ENCODE data around the gene GOLIM4.
"Not testable (repeated sequence)": the region's sequence is repeated elsewhere in the genome, so short reads cannot be mapped to it uniquely, and the experiment has no call there.

Gene GOLIM4

GRCh38 chr3:168044049-168044448 lies 51.7 kb downstream of the GOLIM4 start:
- DNase-seq, result no peak

- DNase-seq, result peak; percentile 54
These were observed 55.0 kb downstream of the GOLIM4 start for GRCh38 chr3:168040607-168041208.

- no peak for DNase-seq
These were observed 58.7 kb downstream of the GOLIM4 start for GRCh38 chr3:168037020-168037419.

- DNase-seq, result no peak
These were observed 59.1 kb downstream of the GOLIM4 start for GRCh38 chr3:168036619-168037018.

- DNase-seq, result peak; percentile 58
These were observed 61.4 kb downstream of the GOLIM4 start for GRCh38 chr3:168034152-168034928.

GRCh38 chr3:168030577-168030976 lies 65.1 kb downstream of the GOLIM4 start:
- peak; percentile 25 for DNase-seq

- DNase-seq, result no peak
These were observed 66.0 kb downstream of the GOLIM4 start for GRCh38 chr3:168029705-168030104.

GRCh38 chr3:168028086-168028485 lies 67.6 kb downstream of the GOLIM4 start:
- no peak for DNase-seq

GRCh38 chr3:168026764-168027163 lies 69.0 kb downstream of the GOLIM4 start:
- DNase-seq, result no peak

GRCh38 chr3:168025076-168025475 lies 70.6 kb downstream of the GOLIM4 start:
- peak; percentile 7 for DNase-seq

- DNase-seq, result peak; percentile 83
These were observed 71.2 kb downstream of the GOLIM4 start for GRCh38 chr3:168024537-168024941.

GRCh38 chr3:168021737-168022450 lies 73.8 kb downstream of the GOLIM4 start:
- DNase-seq, result no peak

GRCh38 chr3:168011280-168011679 lies 84.4 kb downstream of the GOLIM4 start:
- not testable (repeated sequence) for DNase-seq

GRCh38 chr3:168006584-168006983 lies 89.1 kb downstream of the GOLIM4 start:
- no peak for DNase-seq

GRCh38 chr3:168003911-168004310 lies 91.8 kb downstream of the GOLIM4 start:
- DNase-seq, result no peak

- peak; percentile 31 for DNase-seq
These were observed 92.8 kb downstream of the GOLIM4 start for GRCh38 chr3:168002786-168003368.

GRCh38 chr3:168001244-168001643 lies 94.5 kb downstream of the GOLIM4 start:
- no peak for DNase-seq

GRCh38 chr3:167998253-167998652 lies 97.5 kb downstream of the GOLIM4 start:
- DNase-seq, result no peak

- no peak for DNase-seq
These were observed 99.2 kb downstream of the GOLIM4 start for GRCh38 chr3:167996514-167996913.

- no peak for DNase-seq
These were observed 103.3 kb downstream of the GOLIM4 start for GRCh38 chr3:167992381-167992780.

- DNase-seq, result no peak
These were observed 104.5 kb downstream of the GOLIM4 start for GRCh38 chr3:167991213-167991612.

GRCh38 chr3:167989999-167990398 lies 105.7 kb downstream of the GOLIM4 start:
- no peak for DNase-seq

GRCh38 chr3:167989066-167989465 lies 106.7 kb downstream of the GOLIM4 start:
- no peak for DNase-seq

GRCh38 chr3:167983583-167983982 lies 112.1 kb downstream of the GOLIM4 start:
- DNase-seq, result no peak
